Nephron (organoid): Measurements from ENCODE around the gene ADAMTS2.

Experiments used
- H3K27ac Mint-ChIP-seq, 3 experiments: 2 replicates each; pipeline ENCODE4 v1.8.0; 2020; ENCODE audit warnings: mixed read lengths in 3 of 3, mild to moderate bottlenecking in 2 of 3, moderate library complexity in 1 of 3
- H3K27me3 Mint-ChIP-seq: 2 replicates; pipeline ENCODE4 v1.8.0; 2021; ENCODE audit warnings: low read depth, mild to moderate bottlenecking, moderate library complexity, mixed read lengths
- H3K36me3 Mint-ChIP-seq: 2 replicates; pipeline ENCODE4 v1.8.0; 2020; ENCODE audit warnings: low read depth, mixed read lengths
- H3K4me1 Mint-ChIP-seq: 2 replicates; pipeline ENCODE4 v1.8.0; 2020; ENCODE audit warnings: mixed read lengths
- H3K4me3 Mint-ChIP-seq, 3 experiments: 2 replicates each; pipeline ENCODE4 v1.8.0; 2020; ENCODE audit warnings: mild to moderate bottlenecking in 3 of 3, mixed read lengths in 3 of 3, moderate library complexity in 2 of 3
- H3K9me3 Mint-ChIP-seq: 2 replicates; pipeline ENCODE4 v1.8.0; 2020; ENCODE audit warnings: mixed read lengths
- TF ChIP-seq, protein P1 (sequence below), 3 experiments: fragments of 200-600 bp; sonication (generic); IDR thresholded peaks; one replicate each; pipeline ENCODE4 v1.5.0; 2021; ENCODE audit warnings: antibody characterized with exemption in 3 of 3; ENCODE audit not compliant: unreplicated experiment in 3 of 3

ADAMTS2 gene

DNA sequence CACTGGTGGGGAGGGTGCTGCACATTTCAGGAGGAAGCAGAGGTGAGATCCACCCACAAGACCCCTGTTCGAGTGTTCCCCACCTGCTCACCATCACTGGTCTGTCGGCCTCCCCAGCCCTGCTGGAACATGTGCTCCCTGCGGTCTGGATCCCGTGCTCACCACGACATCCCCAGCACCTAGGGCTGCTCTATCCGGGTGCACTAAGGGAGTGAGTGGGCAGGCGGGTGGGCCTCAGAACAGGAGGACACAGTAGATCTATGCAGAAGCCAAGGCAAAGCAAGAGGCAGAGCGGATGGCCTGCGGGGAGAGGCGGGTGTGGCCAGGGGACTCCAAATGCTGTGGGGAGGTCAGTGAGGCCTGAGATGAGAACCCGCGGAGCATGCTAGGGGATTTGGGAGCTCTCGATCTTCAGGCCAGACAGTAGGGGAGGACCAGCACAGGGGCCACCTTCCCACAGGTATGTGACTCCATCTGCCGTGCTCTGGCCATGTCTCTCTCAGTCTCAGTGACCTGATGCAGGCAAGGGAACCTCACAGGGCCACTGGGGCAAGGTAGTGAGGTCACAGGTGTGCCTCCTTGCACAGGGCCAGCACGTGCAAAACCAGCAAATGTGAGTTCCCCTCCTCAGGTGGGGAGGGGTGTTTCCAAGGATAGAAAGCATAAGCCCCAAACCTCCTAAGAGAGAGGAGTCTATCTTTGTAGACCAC lies 150.9 kb downstream of the ADAMTS2 start:
- H3K27ac Mint-ChIP-seq: no peak overlapping the region
- TF ChIP-seq, protein P1, sequence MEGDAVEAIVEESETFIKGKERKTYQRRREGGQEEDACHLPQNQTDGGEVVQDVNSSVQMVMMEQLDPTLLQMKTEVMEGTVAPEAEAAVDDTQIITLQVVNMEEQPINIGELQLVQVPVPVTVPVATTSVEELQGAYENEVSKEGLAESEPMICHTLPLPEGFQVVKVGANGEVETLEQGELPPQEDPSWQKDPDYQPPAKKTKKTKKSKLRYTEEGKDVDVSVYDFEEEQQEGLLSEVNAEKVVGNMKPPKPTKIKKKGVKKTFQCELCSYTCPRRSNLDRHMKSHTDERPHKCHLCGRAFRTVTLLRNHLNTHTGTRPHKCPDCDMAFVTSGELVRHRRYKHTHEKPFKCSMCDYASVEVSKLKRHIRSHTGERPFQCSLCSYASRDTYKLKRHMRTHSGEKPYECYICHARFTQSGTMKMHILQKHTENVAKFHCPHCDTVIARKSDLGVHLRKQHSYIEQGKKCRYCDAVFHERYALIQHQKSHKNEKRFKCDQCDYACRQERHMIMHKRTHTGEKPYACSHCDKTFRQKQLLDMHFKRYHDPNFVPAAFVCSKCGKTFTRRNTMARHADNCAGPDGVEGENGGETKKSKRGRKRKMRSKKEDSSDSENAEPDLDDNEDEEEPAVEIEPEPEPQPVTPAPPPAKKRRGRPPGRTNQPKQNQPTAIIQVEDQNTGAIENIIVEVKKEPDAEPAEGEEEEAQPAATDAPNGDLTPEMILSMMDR (IDR thresholded peaks at IDR 0.05; ENCODE audit: unreplicated experiment in 3 of 3): no peak
- peaks cover 22% of the 10 kb centered on the region for H3K4me1 Mint-ChIP-seq
- H3K9me3 Mint-ChIP-seq: no peaks in the 10 kb centered on the region
- no peaks in the 10 kb centered on the region for H3K36me3 Mint-ChIP-seq
- H3K27me3 Mint-ChIP-seq: peaks cover 4% of the 10 kb centered on the region
- no peak overlapping the region for H3K4me3 Mint-ChIP-seq

DNA sequence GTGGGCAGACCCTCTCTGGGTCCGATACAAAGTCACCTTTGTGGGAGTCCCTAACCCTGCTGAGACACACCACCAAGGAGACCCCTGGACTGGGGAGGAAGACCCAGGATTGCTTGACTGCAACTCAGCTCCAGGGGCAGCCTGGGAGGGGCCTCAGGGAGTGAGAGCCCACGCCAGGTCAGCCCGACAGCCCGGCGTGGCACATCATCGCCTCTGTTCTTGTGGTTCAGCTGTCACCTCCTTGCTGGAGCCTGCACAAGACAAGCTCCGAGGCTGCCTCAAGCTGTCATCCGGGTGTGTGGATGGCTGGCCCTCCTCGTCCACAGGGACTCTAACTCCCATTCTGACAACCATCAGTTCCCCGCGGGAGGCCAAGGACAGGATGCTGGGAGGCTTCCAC lies 151.5 kb downstream of the ADAMTS2 start:
- TF ChIP-seq, protein P1 (IDR thresholded peaks at IDR 0.05; ENCODE audit: unreplicated experiment in 3 of 3): no peak
- H3K36me3 Mint-ChIP-seq: no peaks in the 10 kb centered on the region
- H3K4me3 Mint-ChIP-seq: no peak overlapping the region
- peaks cover 22% of the 10 kb centered on the region for H3K4me1 Mint-ChIP-seq
- peaks cover 4% of the 10 kb centered on the region for H3K27me3 Mint-ChIP-seq
- H3K9me3 Mint-ChIP-seq: no peaks in the 10 kb centered on the region
- no peak overlapping the region for H3K27ac Mint-ChIP-seq

DNA sequence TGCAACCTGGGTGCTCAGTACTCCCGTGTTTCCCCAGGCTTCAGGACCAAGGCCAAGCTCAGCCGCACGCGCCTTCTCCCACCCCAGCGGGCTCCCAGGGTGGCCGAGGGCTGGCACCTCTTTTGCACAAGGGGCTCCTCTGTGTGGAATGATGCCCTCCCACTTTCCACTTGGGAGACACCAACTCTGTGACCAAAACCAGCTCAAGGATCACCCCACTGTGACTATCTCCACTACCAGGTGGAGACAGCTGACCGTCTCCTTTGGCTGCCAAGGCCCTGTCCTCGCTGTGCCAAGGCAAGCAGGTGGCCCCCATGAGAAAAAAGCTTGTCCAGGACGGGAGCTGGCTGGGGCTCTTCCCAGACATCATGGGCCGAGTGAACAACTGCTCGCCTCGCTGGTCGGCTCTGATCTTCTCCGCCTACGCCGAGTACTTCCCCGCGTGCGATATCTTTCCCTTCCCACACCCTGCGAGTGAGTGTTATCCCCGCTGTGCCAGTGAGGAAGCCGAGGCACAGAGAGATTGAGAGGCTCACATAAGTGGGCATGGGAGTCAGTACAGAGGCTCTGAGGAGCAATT lies 152.3 kb downstream of the ADAMTS2 start:
- Mint-ChIP-seq H3K27ac (no peak overlapping the region), H3K4me1 (peaks cover 27% of the 10 kb centered on the region), H3K4me3 (no peak overlapping the region), H3K27me3 (peaks cover 4% of the 10 kb centered on the region), H3K36me3 (no peaks in the 10 kb centered on the region), H3K9me3 (no peaks in the 10 kb centered on the region)
- TF ChIP-seq, protein P1 (IDR thresholded peaks at IDR 0.05; ENCODE audit: unreplicated experiment in 3 of 3): no peak

DNA sequence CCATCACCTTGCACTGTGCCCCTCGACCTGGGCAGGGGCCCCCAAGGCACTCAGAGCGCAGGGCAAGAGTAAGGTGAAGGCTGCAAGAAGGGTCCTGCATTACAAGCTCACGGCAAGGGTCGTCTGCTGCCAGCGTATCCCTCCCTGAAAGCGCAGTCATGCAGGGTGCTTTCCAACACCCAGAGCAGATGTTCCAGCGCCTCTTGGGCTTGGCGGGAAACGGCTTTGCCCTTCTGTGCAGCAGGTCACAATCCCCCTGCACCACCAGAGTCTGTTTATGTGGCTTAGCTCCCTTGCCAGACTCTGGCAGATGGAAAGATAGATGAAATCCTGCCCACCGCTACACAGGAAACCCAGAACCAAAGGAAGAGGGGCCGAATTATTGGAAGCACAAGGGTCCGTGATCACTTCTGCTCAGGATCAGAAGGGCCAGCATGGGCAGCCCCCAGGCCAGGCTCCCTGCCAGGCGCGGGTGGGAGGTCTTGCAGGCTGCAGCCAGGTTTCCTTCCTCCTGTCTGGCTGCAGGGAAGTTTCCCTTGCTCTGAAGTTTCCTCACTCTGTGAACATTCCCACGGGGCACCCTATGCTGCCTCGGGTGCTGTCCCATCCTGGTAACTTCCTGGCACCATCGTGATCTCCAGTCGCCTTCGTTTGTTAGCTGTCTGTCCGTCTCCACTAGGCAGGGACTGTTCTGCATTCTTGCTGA lies 152.9 kb downstream of the ADAMTS2 start:
- Mint-ChIP-seq H3K27ac (no peak overlapping the region), H3K36me3 (no peaks in the 10 kb centered on the region), H3K9me3 (no peaks in the 10 kb centered on the region), H3K4me3 (no peak overlapping the region), H3K27me3 (peaks cover 4% of the 10 kb centered on the region), H3K4me1 (peaks cover 32% of the 10 kb centered on the region)
- TF ChIP-seq, protein P1 (IDR thresholded peaks at IDR 0.05; ENCODE audit: unreplicated experiment in 3 of 3): no peak

DNA sequence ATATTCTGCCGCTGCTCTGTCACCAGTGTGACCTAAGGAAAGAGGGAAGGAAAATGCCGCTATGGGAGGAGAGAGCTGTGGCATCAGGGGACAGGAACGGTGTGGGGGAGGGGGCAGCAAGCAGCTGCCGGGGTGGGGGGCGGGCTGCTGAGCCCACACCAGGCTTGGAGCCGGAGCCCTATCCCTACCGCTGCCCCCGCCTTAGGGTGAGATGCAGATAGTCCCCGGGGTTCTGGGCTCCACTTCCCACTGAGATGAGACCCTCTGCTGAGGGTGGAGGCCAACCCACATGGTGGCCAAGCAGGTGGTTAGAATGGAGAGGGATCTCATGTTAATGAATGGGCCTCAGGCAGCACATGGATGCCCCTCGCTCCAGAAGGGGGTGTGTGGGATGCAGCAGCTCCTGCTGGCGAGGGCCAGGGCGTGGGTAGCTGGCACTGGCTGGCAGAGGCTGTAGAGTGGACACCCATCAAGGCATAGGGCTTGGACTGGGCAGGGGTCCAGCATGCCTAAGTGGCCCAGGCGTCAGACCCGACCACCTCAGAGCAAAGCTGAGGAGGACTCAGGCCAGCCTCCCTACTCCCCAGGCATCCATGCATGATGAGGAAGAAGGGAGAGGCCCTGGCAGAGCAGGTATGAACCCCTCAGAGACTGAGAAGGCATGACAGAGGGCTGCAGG lies 153.6 kb downstream of the ADAMTS2 start:
- Mint-ChIP-seq H3K9me3 (no peaks in the 10 kb centered on the region), H3K36me3 (no peaks in the 10 kb centered on the region), H3K27ac (no peak overlapping the region), H3K27me3 (peaks cover 4% of the 10 kb centered on the region), H3K4me3 (no peak overlapping the region), H3K4me1 (peaks cover 34% of the 10 kb centered on the region)
- TF ChIP-seq, protein P1 (IDR thresholded peaks at IDR 0.05; ENCODE audit: unreplicated experiment in 3 of 3): no peak
